Mesothelial cell of epicardium (in vitro differentiated cells): ENCODE measurements around the gene INTS7. TPM values are rescaled to one million over a fixed set of nuclear protein-coding genes. Genes with fewer than 3 reads are reported as not detected.
A peak's percentile ranks its signal among the peaks of the same experiment; 100 is the strongest.

Experiments used
- DNase-seq, 2 experiments: peaks; one replicate each; pipeline ENCODE4 v3.0.0; 2021; ENCODE audit warnings: low spot score in 2 of 2; ENCODE audit not compliant: unreplicated experiment in 2 of 2
- H3K27ac Mint-ChIP-seq: 2 replicates; pipeline ENCODE4 v1.8.0; 2021; ENCODE audit warnings: mixed read lengths
- H3K27me3 Mint-ChIP-seq: 2 replicates; pipeline ENCODE4 v1.8.0; 2021; ENCODE audit warnings: low read depth, mixed read lengths
- H3K36me3 Mint-ChIP-seq: 2 replicates; pipeline ENCODE4 v1.8.0; 2021; ENCODE audit warnings: mixed read lengths
- H3K4me1 Mint-ChIP-seq: 2 replicates; pipeline ENCODE4 v1.8.0; 2021; ENCODE audit warnings: mixed read lengths
- H3K4me3 Mint-ChIP-seq: 2 replicates; pipeline ENCODE4 v1.8.0; 2021; ENCODE audit warnings: mild to moderate bottlenecking, moderate library complexity, mixed read lengths
- H3K9me3 Mint-ChIP-seq: 2 replicates; pipeline ENCODE4 v1.8.0; 2021; ENCODE audit warnings: mixed read lengths
- total RNA-seq: library from RNA; stranded (reverse); gene quantifications from 3 replicates; pipeline ENCODE4 v1.2.1, GENCODE V29; 2021
- TF ChIP-seq, protein P1 (sequence below): fragments of 200-600 bp; sonication (generic); IDR thresholded peaks from one replicate; pipeline ENCODE4 v1.5.0; 2021; ENCODE audit warnings: antibody characterized with exemption; ENCODE audit not compliant: unreplicated experiment

INTS7 gene, protein sequence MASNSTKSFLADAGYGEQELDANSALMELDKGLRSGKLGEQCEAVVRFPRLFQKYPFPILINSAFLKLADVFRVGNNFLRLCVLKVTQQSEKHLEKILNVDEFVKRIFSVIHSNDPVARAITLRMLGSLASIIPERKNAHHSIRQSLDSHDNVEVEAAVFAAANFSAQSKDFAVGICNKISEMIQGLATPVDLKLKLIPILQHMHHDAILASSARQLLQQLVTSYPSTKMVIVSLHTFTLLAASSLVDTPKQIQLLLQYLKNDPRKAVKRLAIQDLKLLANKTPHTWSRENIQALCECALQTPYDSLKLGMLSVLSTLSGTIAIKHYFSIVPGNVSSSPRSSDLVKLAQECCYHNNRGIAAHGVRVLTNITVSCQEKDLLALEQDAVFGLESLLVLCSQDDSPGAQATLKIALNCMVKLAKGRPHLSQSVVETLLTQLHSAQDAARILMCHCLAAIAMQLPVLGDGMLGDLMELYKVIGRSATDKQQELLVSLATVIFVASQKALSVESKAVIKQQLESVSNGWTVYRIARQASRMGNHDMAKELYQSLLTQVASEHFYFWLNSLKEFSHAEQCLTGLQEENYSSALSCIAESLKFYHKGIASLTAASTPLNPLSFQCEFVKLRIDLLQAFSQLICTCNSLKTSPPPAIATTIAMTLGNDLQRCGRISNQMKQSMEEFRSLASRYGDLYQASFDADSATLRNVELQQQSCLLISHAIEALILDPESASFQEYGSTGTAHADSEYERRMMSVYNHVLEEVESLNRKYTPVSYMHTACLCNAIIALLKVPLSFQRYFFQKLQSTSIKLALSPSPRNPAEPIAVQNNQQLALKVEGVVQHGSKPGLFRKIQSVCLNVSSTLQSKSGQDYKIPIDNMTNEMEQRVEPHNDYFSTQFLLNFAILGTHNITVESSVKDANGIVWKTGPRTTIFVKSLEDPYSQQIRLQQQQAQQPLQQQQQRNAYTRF
- 16.5 to 19.9 TPM (median 17.1 TPM) in 3 replicates for total RNA-seq

DNA sequence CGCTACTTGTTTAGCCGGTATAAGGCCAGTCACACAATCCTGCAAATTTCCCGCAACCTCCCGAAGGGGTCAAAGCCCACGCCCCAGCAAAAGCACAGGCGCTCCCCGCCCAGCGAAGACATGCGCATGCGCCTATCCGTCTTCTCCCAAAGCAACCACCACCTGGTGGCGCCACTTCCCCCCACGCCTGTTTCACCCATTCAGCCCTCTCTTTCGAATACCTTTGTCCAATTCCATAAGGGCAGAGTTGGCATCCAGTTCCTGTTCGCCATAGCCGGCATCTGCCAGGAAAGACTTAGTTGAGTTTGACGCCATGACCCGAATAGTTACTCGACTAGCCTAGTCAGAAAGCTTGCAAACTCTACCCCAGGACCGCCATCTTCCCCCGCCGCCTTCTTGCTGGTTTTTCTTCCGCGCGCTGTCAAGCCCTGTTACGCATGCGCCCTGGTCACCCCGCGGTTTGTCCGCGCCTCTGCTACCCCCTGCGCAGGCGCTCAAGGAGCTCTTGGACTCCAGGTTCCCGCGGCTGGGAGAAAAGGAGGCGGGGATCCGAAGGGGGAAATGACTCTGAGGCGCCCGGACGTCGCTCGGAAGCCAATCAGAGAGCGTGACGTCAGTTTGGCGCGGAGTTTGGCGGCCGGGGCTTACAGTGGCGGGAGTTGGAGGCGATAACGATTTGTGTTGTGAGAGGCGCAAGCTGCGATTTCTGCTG, at the start of gene INTS7, which contains the start of gene DTL:
Gene INTS7, minus strand, starts transcription at position 435 of the 712 bp plus-strand sequence. Its CDS starts 120 bp downstream, at position 315.
Gene DTL, plus strand, starts transcription at position 626 of the 712 bp plus-strand sequence. CDS start 143 bp downstream, outside the sequence.
- Mint-ChIP-seq H3K4me3 (peak within 1 kb of the TSS; percentile 99), H3K36me3 (peaks cover 5% of the 10 kb centered on the region), H3K27me3 (no peaks in the 10 kb centered on the region), H3K4me1 (peaks cover 44% of the 10 kb centered on the region), H3K9me3 (no peaks in the 10 kb centered on the region), H3K27ac (peak within 1 kb of the TSS; percentile 99)
- peak; percentile 97 to 99 for DNase-seq
- TF ChIP-seq, protein P1, sequence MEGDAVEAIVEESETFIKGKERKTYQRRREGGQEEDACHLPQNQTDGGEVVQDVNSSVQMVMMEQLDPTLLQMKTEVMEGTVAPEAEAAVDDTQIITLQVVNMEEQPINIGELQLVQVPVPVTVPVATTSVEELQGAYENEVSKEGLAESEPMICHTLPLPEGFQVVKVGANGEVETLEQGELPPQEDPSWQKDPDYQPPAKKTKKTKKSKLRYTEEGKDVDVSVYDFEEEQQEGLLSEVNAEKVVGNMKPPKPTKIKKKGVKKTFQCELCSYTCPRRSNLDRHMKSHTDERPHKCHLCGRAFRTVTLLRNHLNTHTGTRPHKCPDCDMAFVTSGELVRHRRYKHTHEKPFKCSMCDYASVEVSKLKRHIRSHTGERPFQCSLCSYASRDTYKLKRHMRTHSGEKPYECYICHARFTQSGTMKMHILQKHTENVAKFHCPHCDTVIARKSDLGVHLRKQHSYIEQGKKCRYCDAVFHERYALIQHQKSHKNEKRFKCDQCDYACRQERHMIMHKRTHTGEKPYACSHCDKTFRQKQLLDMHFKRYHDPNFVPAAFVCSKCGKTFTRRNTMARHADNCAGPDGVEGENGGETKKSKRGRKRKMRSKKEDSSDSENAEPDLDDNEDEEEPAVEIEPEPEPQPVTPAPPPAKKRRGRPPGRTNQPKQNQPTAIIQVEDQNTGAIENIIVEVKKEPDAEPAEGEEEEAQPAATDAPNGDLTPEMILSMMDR: peak; percentile 83

DNA sequence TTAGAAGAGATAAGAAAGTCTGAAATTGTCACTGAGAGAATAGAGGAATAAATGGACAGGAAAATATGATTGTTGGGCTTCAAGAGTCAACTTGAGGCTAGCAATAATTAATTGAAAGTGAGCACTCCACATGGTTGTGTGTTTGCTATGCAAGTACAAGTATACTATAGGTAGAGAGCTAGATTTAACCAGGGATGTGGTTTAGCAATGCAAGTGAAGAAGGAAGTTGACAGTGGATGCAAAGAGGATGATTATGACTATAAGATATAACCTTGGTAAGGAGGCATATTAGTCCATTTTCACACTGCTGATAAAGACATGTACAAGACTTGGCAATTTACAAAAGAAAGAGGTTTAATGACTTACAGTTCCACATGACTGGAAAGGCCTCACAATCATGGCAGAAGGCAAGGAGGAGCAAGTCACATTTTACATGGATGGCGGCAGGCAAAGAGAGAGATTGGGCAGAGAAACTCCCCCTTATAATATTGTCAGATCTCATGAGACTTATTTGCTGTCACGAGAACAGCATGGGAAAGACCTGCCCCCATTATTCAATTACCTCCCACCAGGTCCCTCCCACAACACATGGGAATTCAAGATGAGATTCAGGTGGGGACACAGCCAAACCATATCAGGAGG, 47.5 kb upstream of the INTS7 start:
- no peak overlapping the region for H3K27ac Mint-ChIP-seq
- no peaks in the 10 kb centered on the region for H3K27me3 Mint-ChIP-seq
- no peaks in the 10 kb centered on the region for H3K9me3 Mint-ChIP-seq
- no peak for DNase-seq
- TF ChIP-seq, protein P1: no peak
- H3K36me3 Mint-ChIP-seq: peaks cover 8% of the 10 kb centered on the region
- peaks cover 3% of the 10 kb centered on the region for H3K4me1 Mint-ChIP-seq
- no peak overlapping the region for H3K4me3 Mint-ChIP-seq

DNA sequence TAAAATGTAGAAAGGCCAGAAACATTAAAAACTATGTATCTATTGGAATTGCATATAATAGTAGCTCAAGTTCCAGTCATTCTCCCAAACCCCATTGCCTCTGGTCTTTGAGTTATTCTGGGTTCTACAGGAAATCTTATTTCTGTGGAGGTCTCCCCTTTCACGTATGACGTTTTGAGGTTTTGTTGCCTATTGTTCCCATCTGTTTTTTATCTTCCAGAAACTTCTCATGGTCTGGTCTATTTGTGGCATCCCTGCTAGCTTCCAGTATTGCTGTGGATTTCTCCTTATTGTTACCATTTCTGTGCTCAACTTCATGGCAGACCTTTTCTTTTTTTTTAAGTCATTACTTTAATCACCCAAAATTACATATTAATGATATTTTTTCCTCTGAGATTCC, 43.5 kb upstream of the INTS7 start:
- Mint-ChIP-seq H3K27ac (no peak overlapping the region), H3K36me3 (peaks cover under 1% of the 10 kb centered on the region), H3K4me1 (no peaks in the 10 kb centered on the region), H3K9me3 (no peaks in the 10 kb centered on the region), H3K27me3 (no peaks in the 10 kb centered on the region), H3K4me3 (no peak overlapping the region)
- TF ChIP-seq, protein P1: no peak
- DNase-seq: no peak

DNA sequence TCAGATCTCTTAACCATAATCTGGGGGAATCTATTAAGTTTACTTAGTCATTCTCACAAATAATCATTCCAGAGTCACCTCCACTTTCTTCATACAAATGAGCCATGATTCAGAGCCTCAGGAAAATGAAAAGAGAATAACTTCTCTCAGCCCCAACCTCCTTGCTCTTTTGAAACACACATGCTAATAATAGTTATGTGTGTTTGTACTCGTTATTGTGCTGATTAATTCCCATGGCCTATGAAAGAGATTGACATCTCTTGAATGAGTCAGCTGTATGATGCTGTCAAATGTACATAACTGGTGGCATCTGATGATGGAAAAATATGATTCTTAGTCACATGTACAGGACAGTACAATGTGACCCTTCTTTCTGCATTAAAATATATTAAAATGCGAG, 41.7 kb upstream of the INTS7 start:
- H3K9me3 Mint-ChIP-seq: no peaks in the 10 kb centered on the region
- no peak overlapping the region for H3K27ac Mint-ChIP-seq
- H3K4me1 Mint-ChIP-seq: no peaks in the 10 kb centered on the region
- TF ChIP-seq, protein P1: no peak
- no peaks in the 10 kb centered on the region for H3K27me3 Mint-ChIP-seq
- H3K36me3 Mint-ChIP-seq: peaks cover 5% of the 10 kb centered on the region
- no peak for DNase-seq
- no peak overlapping the region for H3K4me3 Mint-ChIP-seq

DNA sequence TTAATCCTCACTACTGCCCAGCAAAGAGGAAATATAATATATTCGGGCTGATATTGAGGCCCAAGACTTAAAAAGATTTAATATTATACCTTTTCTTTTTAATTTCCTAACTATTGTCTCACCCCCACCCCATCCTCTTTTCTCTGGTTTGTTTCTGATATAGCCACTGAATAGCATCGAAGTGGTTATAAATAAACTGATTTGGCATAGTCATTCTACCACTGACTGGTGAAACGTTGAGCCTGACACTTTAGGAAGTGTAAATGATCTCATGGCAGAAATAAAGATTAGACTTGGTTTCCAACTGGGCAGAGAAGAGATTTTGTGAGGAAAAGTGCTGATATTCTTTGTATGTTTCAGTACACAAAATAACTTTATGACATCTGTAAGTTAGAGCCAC, 39.5 kb upstream of the INTS7 start:
- no peak for DNase-seq
- no peaks in the 10 kb centered on the region for H3K4me1 Mint-ChIP-seq
- H3K9me3 Mint-ChIP-seq: no peaks in the 10 kb centered on the region
- TF ChIP-seq, protein P1: no peak
- H3K36me3 Mint-ChIP-seq: peaks cover 5% of the 10 kb centered on the region
- no peak overlapping the region for H3K27ac Mint-ChIP-seq
- no peak overlapping the region for H3K4me3 Mint-ChIP-seq
- H3K27me3 Mint-ChIP-seq: no peaks in the 10 kb centered on the region
